HL-60 (cell line): ENCODE results near the gene UBAP2L.

Source experiments
- DNase-seq, 2 experiments: peaks; one replicate each; pipeline ENCODE4 v3.0.0-alpha.2; 2010 to 2020; ENCODE audit warnings: low read depth in 1 of 2, low spot score in 1 of 2
- H3K27ac ChIP-seq: fragments of 250-450 bp; sonication (Bioruptor Pico); replicated peaks from 2 replicates; pipeline ENCODE4 v1.5.1; 2020; ENCODE audit warnings: mild to moderate bottlenecking, moderate library complexity
- H3K27me3 ChIP-seq: fragments of 250-450 bp; sonication (Bioruptor Pico); 2 replicates; pipeline ENCODE4 v1.5.1; 2021; ENCODE audit warnings: mild to moderate bottlenecking, moderate library complexity; ENCODE audit not compliant: insufficient read depth, poor library complexity, severe bottlenecking
- H3K4me3 ChIP-seq: replicated peaks from 2 replicates; pipeline ENCODE4 v1.5.1; 2011; ENCODE audit warnings: mild to moderate bottlenecking, control low read depth, low read length; ENCODE audit not compliant: insufficient read depth
- GABPA ChIP-seq: IDR thresholded peaks from 2 replicates; pipeline ENCODE4 v1.6.1; 2012; ENCODE audit warnings: low read depth
- POLR2AphosphoS5 ChIP-seq: IDR thresholded peaks from 2 replicates; pipeline ENCODE4 v1.6.1; 2012; ENCODE audit warnings: low read depth
- SPI1 ChIP-seq: IDR thresholded peaks from 2 replicates; pipeline ENCODE4 v1.6.1; 2012; ENCODE audit warnings: low read depth, mild to moderate bottlenecking, borderline replicate concordance
- TF ChIP-seq, protein P1 (sequence below): IDR thresholded peaks from 2 replicates; pipeline ENCODE4 v1.6.1; 2012; ENCODE audit warnings: low read depth; ENCODE audit not compliant: insufficient replicate concordance
- TF ChIP-seq, protein P2 (sequence below): IDR thresholded peaks from one replicate; pipeline ENCODE4 v1.5.1; 2011; ENCODE audit warnings: low read length, control low read depth, inconsistent platforms; ENCODE audit not compliant: insufficient read depth

Gene UBAP2L

DNA sequence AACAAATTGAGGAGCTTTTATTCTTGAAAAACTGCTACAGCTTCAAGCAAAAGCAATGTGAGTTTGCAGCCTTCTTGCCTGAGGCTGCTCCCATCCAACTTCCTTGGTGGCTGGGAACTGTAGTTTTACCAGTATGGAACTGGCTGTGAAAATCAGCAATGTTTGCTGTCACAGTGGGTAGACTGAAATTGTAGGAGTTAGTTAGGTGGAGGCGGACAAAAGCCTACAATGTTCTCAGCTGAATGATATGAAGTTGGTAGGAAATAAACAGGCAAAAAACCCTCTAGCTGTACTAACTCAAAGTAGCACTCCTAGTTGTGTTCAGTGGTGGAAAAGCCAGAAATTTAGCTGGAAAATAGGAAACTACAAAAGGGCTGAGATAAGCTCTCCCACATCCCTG lies 70.2 kb downstream of the UBAP2L start:
- no peak overlapping the region for H3K27ac ChIP-seq
- TF ChIP-seq SPI1 (no peak), POLR2AphosphoS5 (no peak), GABPA (no peak)
- TF ChIP-seq, protein P1, sequence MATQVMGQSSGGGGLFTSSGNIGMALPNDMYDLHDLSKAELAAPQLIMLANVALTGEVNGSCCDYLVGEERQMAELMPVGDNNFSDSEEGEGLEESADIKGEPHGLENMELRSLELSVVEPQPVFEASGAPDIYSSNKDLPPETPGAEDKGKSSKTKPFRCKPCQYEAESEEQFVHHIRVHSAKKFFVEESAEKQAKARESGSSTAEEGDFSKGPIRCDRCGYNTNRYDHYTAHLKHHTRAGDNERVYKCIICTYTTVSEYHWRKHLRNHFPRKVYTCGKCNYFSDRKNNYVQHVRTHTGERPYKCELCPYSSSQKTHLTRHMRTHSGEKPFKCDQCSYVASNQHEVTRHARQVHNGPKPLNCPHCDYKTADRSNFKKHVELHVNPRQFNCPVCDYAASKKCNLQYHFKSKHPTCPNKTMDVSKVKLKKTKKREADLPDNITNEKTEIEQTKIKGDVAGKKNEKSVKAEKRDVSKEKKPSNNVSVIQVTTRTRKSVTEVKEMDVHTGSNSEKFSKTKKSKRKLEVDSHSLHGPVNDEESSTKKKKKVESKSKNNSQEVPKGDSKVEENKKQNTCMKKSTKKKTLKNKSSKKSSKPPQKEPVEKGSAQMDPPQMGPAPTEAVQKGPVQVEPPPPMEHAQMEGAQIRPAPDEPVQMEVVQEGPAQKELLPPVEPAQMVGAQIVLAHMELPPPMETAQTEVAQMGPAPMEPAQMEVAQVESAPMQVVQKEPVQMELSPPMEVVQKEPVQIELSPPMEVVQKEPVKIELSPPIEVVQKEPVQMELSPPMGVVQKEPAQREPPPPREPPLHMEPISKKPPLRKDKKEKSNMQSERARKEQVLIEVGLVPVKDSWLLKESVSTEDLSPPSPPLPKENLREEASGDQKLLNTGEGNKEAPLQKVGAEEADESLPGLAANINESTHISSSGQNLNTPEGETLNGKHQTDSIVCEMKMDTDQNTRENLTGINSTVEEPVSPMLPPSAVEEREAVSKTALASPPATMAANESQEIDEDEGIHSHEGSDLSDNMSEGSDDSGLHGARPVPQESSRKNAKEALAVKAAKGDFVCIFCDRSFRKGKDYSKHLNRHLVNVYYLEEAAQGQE, result no peak
- TF ChIP-seq, protein P2, sequence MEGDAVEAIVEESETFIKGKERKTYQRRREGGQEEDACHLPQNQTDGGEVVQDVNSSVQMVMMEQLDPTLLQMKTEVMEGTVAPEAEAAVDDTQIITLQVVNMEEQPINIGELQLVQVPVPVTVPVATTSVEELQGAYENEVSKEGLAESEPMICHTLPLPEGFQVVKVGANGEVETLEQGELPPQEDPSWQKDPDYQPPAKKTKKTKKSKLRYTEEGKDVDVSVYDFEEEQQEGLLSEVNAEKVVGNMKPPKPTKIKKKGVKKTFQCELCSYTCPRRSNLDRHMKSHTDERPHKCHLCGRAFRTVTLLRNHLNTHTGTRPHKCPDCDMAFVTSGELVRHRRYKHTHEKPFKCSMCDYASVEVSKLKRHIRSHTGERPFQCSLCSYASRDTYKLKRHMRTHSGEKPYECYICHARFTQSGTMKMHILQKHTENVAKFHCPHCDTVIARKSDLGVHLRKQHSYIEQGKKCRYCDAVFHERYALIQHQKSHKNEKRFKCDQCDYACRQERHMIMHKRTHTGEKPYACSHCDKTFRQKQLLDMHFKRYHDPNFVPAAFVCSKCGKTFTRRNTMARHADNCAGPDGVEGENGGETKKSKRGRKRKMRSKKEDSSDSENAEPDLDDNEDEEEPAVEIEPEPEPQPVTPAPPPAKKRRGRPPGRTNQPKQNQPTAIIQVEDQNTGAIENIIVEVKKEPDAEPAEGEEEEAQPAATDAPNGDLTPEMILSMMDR, result no peak
- H3K27me3 ChIP-seq, result no peaks in the 10 kb centered on the region
- H3K4me3 ChIP-seq, result no peak overlapping the region
- no peak for DNase-seq

DNA sequence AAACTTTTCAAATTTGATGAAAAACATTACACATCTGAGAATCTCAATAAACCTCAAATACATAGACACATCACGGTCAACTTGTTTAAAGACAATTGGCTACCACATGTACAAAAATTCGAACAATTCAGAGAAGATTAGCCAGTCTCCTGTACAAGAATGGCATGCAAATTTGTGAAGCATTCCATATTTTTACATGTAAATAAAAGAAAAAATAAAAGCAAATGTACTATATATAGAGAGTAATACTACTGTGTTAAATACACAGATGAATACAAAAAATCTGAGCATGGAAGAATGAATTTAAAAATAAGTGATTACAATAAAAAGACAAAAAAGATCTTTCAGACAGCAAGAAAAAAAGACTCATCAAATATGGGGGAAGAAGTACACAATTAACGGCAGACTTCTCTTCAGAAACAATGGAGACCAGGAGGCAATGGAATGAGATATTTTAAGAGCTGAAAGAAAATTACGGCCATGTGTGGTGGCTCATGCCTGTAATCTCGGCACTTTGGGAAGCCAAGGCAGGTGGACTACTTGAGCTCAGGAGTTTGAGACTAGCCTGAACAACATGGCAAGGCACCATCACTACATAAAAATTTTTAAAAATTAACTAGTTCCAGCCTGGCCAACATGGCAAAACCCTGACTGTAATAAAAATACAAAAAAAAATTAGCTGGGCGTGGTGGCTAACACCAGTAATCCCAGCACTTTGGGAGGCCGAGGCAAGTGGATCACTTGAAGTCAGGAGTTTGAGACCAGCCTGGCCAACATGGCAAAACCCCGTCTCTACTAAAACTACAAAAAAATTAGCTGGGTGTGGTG lies 74.9 kb downstream of the UBAP2L start:
- TF ChIP-seq, protein P2, result no peak
- TF ChIP-seq, protein P1, result no peak
- TF ChIP-seq GABPA (no peak), POLR2AphosphoS5 (no peak), SPI1 (no peak)
- Histone ChIP-seq H3K4me3 (no peak overlapping the region), H3K27me3 (no peaks in the 10 kb centered on the region), H3K27ac (no peak overlapping the region)
- no peak for DNase-seq

DNA sequence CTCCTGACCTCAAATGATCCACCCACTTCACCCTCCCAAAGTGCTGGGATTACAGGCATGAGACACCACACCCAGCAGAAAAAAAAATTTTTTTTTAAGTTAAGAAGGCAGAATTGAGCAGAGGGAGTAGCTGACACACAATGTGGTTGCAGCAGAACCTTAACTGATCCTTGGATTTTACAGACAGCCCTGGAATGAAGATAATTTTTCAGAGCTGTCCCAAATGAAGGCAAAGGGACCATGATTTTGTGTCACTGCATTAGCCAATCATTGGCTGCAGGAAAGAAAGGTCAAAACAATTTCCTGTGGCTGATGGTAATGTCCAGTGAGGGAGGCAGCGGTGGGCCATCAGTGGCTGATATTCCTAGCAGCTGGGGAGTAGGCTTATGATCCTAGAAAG lies 80.8 kb downstream of the UBAP2L start:
- Histone ChIP-seq H3K4me3 (no peak overlapping the region), H3K27ac (no peak overlapping the region), H3K27me3 (no peaks in the 10 kb centered on the region)
- no peak for TF ChIP-seq SPI1
- TF ChIP-seq, protein P2, result no peak
- no peak for TF ChIP-seq POLR2AphosphoS5
- no peak for TF ChIP-seq GABPA
- TF ChIP-seq, protein P1, result no peak
- no peak for DNase-seq
